Measurements from ENCODE around the gene ERBIN.

- no peak for TF ChIP-seq SMARCC2 (IDR thresholded peaks at IDR 0.05; ENCODE audit: low read depth)
- TF ChIP-seq EP300 (IDR thresholded peaks at IDR 0.05; ENCODE audit: low read length), result no peak
- no peak for TF ChIP-seq ZC3H11A (IDR thresholded peaks at IDR 0.05; ENCODE audit: low read depth, low read length)
- TF ChIP-seq POLR3A (IDR thresholded peaks at IDR 0.05; ENCODE audit: borderline replicate concordance, extremely low read depth, insufficient read depth, insufficient read length), result no peak
- no peak for TF ChIP-seq ZNF274 (IDR thresholded peaks at IDR 0.05; ENCODE audit: borderline replicate concordance, low read depth, low read length)
- no peak for TF ChIP-seq ZBTB7A (IDR thresholded peaks at IDR 0.05; ENCODE audit: borderline replicate concordance, control insufficient read depth, low read depth, low read length)
- no peak for TF ChIP-seq RAD21 (CRISPR knock-in tag; conservative IDR thresholded peaks at IDR 0.05 in 1 of 2, IDR thresholded peaks at IDR 0.05 in 1 of 2)
- TF ChIP-seq TEAD4 (IDR thresholded peaks at IDR 0.05; ENCODE audit: low read length), result no peak
- no peak for TF ChIP-seq TEAD4 (CRISPR knock-in tag; IDR thresholded peaks at IDR 0.05; ENCODE audit: borderline replicate concordance)
- TF ChIP-seq FOXM1 (IDR thresholded peaks at IDR 0.05; ENCODE audit: low read depth), result no peak
- TF ChIP-seq FOXM1 (CRISPR knock-in tag; IDR thresholded peaks at IDR 0.05; ENCODE audit: low read depth), result no peak
- TF ChIP-seq ZEB2 (IDR thresholded peaks at IDR 0.05), result no peak
Measured at GRCh38 chr5:65969539-65970393, 43.4 kb downstream of the ERBIN start.

All from K562 (cell line).